PFSK-1 (cell line): ENCODE results near the gene TNFRSF9.

ENCODE experiments used
- POLR2AphosphoS5 ChIP-seq: IDR thresholded peaks from 2 replicates; pipeline ENCODE4 v1.6.1; 2012; ENCODE audit warnings: low read depth, mild to moderate bottlenecking, control low read depth, low read length, moderate library complexity
- TF ChIP-seq, protein P1 (sequence below), 2 experiments: IDR thresholded peaks; 2 replicates each; pipeline versions ENCODE4 v1.6.1 to v1.8.0; 2011 to 2012; ENCODE audit warnings: low read depth in 2 of 2, low read length in 2 of 2, control low read depth in 1 of 2, inconsistent platforms in 1 of 2, mild to moderate bottlenecking in 1 of 2, moderate library complexity in 1 of 2; ENCODE audit not compliant: insufficient read depth in 1 of 2

GRCh38 chr1:7985851-7986612 lies 45.4 kb upstream of the TNFRSF9 start:
- TF ChIP-seq, protein P1, sequence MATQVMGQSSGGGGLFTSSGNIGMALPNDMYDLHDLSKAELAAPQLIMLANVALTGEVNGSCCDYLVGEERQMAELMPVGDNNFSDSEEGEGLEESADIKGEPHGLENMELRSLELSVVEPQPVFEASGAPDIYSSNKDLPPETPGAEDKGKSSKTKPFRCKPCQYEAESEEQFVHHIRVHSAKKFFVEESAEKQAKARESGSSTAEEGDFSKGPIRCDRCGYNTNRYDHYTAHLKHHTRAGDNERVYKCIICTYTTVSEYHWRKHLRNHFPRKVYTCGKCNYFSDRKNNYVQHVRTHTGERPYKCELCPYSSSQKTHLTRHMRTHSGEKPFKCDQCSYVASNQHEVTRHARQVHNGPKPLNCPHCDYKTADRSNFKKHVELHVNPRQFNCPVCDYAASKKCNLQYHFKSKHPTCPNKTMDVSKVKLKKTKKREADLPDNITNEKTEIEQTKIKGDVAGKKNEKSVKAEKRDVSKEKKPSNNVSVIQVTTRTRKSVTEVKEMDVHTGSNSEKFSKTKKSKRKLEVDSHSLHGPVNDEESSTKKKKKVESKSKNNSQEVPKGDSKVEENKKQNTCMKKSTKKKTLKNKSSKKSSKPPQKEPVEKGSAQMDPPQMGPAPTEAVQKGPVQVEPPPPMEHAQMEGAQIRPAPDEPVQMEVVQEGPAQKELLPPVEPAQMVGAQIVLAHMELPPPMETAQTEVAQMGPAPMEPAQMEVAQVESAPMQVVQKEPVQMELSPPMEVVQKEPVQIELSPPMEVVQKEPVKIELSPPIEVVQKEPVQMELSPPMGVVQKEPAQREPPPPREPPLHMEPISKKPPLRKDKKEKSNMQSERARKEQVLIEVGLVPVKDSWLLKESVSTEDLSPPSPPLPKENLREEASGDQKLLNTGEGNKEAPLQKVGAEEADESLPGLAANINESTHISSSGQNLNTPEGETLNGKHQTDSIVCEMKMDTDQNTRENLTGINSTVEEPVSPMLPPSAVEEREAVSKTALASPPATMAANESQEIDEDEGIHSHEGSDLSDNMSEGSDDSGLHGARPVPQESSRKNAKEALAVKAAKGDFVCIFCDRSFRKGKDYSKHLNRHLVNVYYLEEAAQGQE (IDR thresholded peaks at IDR 0.05; ENCODE audit: insufficient read depth in 1 of 2, low read depth in 2 of 2, low read length in 2 of 2), result no peak
- TF ChIP-seq POLR2AphosphoS5, result no peak
